ENCODE data around the gene PRKAG2.

- TF ChIP-seq CTCF (conservative IDR thresholded peaks at IDR 0.05; ENCODE audit: low read depth, low read length) (no peak), EZH2 (IDR thresholded peaks at IDR 0.05; ENCODE audit: low read length, unreplicated experiment) (no peak)
Observed at GRCh38 chr7:151825721-151826120, 51.2 kb downstream of the PRKAG2 start.

Data from PC-3 (cell line).